Neural progenitor cell (in vitro differentiated cells): ENCODE results near the gene UNC119B. TPM values are rescaled to one million over a fixed set of nuclear protein-coding genes. Genes with fewer than 3 reads are reported as not detected.

Experiments used
- DNase-seq: peaks from one replicate; pipeline ENCODE4 v3.0.0-alpha.2; 2016; ENCODE audit warnings: low spot score
- H2AFZ ChIP-seq: fragments of 200-600 bp; sonication (generic); replicated peaks from 2 replicates; pipeline ENCODE4 v1.6.1; 2016; ENCODE audit warnings: antibody characterized with exemption
- H3F3A ChIP-seq: fragments of 200-600 bp; sonication (generic); 2 replicates; pipeline ENCODE4 v1.6.1; 2016; ENCODE audit warnings: antibody characterized with exemption, low read depth
- H3K27ac ChIP-seq: fragments of 200-600 bp; sonication (generic); 2 replicates; pipeline ENCODE4 v1.5.1; 2016; ENCODE audit warnings: mild to moderate bottlenecking
- H3K27me3 ChIP-seq: fragments of 200-600 bp; sonication (generic); 2 replicates; pipeline ENCODE4 v1.6.1; 2016; ENCODE audit warnings: mild to moderate bottlenecking, moderate library complexity
- H3K36me3 ChIP-seq: fragments of 200-600 bp; sonication (generic); 2 replicates; pipeline ENCODE4 v1.5.1; 2016
- H3K4me1 ChIP-seq: fragments of 200-600 bp; sonication (generic); 2 replicates; pipeline ENCODE4 v1.6.1; 2016; ENCODE audit warnings: mixed run types
- H3K4me2 ChIP-seq: fragments of 200-600 bp; sonication (generic); 2 replicates; pipeline ENCODE4 v1.6.1; 2016
- H3K4me3 ChIP-seq: fragments of 200-600 bp; sonication (generic); 2 replicates; pipeline ENCODE4 v1.5.1; 2016
- H3K79me2 ChIP-seq: fragments of 200-600 bp; sonication (generic); 2 replicates; pipeline ENCODE4 v1.6.1; 2016; ENCODE audit warnings: low read depth
- H3K9ac ChIP-seq: fragments of 200-600 bp; sonication (generic); 2 replicates; pipeline ENCODE4 v1.6.1; 2016
- H3K9me3 ChIP-seq: fragments of 200-600 bp; sonication (generic); 2 replicates; pipeline ENCODE4 v1.5.1; 2016; ENCODE audit warnings: low read depth
- H4K20me1 ChIP-seq: fragments of 200-600 bp; sonication (generic); 2 replicates; pipeline ENCODE4 v1.6.1; 2016; ENCODE audit warnings: low read depth
- H3K27ac Mint-ChIP-seq: 3 replicates; pipeline ENCODE4 v1.8.0; 2021; ENCODE audit warnings: mixed read lengths
- H3K27me3 Mint-ChIP-seq: 2 replicates; pipeline ENCODE4 v1.8.0; 2022; ENCODE audit warnings: low read depth, mild to moderate bottlenecking, inconsistent platforms, moderate library complexity, mixed read lengths; ENCODE audit not compliant: insufficient read depth
- H3K36me3 Mint-ChIP-seq: 3 replicates; pipeline ENCODE4 v1.8.0; 2021; ENCODE audit warnings: mixed read lengths
- H3K4me1 Mint-ChIP-seq: 3 replicates; pipeline ENCODE4 v1.8.0; 2021; ENCODE audit warnings: mixed read lengths
- H3K4me3 Mint-ChIP-seq: 3 replicates; pipeline ENCODE4 v1.8.0; 2021; ENCODE audit warnings: mild to moderate bottlenecking, moderate library complexity, mixed read lengths
- H3K9me3 Mint-ChIP-seq: 3 replicates; pipeline ENCODE4 v1.8.0; 2020; ENCODE audit warnings: mixed read lengths
- CTCF ChIP-seq: fragments of 200-600 bp; sonication (generic); IDR thresholded peaks from 2 replicates; pipeline ENCODE4 v1.5.1; 2017; ENCODE audit warnings: antibody characterized with exemption, mild to moderate bottlenecking
- EZH2 ChIP-seq: fragments of 200-600 bp; sonication (generic); IDR thresholded peaks from 2 replicates; pipeline ENCODE4 v1.6.1; 2017; ENCODE audit warnings: antibody characterized with exemption, mild to moderate bottlenecking, moderate library complexity
- EZH2phosphoT487 ChIP-seq: fragments of 200-600 bp; sonication (generic); IDR thresholded peaks from 2 replicates; pipeline ENCODE4 v1.6.1; 2017; ENCODE audit warnings: antibody characterized with exemption
- total RNA-seq: library from RNA; depleted of rRNA; stranded (reverse); fragments of >200 nt; gene quantifications from 2 replicates; pipeline ENCODE4 v1.2.3, GENCODE V29; 2015; ENCODE audit warnings: low replicate concordance

The UNC119B gene
- total RNA-seq: 58.4 and 58.9 TPM in 2 replicates

DNA sequence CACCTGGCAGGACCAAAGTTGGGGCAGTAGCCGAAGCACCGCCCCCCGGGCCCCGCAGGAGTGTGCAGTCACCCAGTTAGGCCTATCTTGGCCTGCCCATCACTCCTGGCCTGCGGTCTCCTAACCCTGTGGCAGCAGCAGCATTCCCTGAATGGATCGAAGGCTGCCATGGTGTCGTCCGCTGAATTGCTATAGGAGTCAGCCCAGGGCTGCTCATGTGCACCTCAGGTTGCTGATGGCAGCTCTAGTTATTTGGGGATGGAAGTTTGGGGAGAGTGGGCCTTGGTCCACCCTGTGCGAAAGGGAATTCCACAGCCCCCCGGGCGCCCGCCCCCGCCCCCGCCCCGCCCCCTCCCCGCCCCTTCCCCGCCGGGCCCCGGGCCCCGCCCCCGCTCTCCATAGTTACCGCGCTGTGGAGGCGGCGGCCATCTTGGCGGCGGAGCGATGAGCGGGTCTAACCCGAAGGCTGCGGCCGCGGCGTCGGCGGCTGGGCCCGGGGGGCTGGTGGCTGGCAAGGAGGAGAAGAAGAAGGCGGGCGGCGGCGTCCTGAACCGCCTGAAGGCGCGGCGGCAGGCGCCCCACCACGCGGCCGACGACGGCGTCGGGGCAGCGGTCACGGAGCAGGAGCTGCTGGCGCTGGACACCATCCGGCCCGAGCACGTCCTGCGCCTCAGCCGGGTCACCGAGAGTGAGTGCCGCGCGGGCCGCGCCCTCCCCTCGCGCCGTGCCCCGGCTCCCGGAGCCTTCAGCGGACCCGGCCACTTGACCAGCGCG is at the start of gene UNC119B:
Gene UNC119B (plus strand): TSS at position 428 of the 774 bp plus-strand sequence. CDS start 17 bp downstream, at position 445.
- peak; percentile 90 for DNase-seq
- H3K4me1 ChIP-seq: peaks cover 20% of the 10 kb centered on the region
- H3K79me2 ChIP-seq: peaks cover 44% of the 10 kb centered on the region
- no peaks in the 10 kb centered on the region for H3K27me3 Mint-ChIP-seq
- H3K4me1 Mint-ChIP-seq: peaks cover 26% of the 10 kb centered on the region
- H2AFZ ChIP-seq: peak within 1 kb of the TSS; percentile 95
- H3K4me2 ChIP-seq: peak within 1 kb of the TSS; percentile 100
- H3K36me3 Mint-ChIP-seq: peaks cover 10% of the 10 kb centered on the region
- peak within 1 kb of the TSS; percentile 100 for H3K4me3 ChIP-seq
- no peaks in the 10 kb centered on the region for H3K9me3 Mint-ChIP-seq
- no peaks in the 10 kb centered on the region for H3K36me3 ChIP-seq
- H3K9me3 ChIP-seq: no peaks in the 10 kb centered on the region
- peak within 1 kb of the TSS; percentile 51 for H3K27ac ChIP-seq
- peak; percentile 30 for TF ChIP-seq EZH2
- TF ChIP-seq EZH2phosphoT487: no peak
- no peak for TF ChIP-seq CTCF
- peaks cover 14% of the 10 kb centered on the region for H3F3A ChIP-seq
- H3K9ac ChIP-seq: peak within 1 kb of the TSS; percentile 90
- H3K4me3 Mint-ChIP-seq: peak within 1 kb of the TSS; percentile 89
- H3K27ac Mint-ChIP-seq: peak within 1 kb of the TSS; percentile 97
- no peaks in the 10 kb centered on the region for H3K27me3 ChIP-seq
- H4K20me1 ChIP-seq: peaks cover 43% of the 10 kb centered on the region

GRCh38 chr12:120661432-120661831 is 48.8 kb upstream of the UNC119B start:
- Histone ChIP-seq H3K9ac (no peak overlapping the region), H3F3A (no peaks in the 10 kb centered on the region), H3K4me1 (no peaks in the 10 kb centered on the region), H3K79me2 (no peaks in the 10 kb centered on the region), H3K4me2 (no peak overlapping the region), H3K9me3 (no peaks in the 10 kb centered on the region), H3K36me3 (no peaks in the 10 kb centered on the region), H2AFZ (no peak overlapping the region), H3K27me3 (no peaks in the 10 kb centered on the region), H3K27ac (no peak overlapping the region), H3K4me3 (no peak overlapping the region), H4K20me1 (no peaks in the 10 kb centered on the region)
- Mint-ChIP-seq H3K4me3 (no peak overlapping the region), H3K36me3 (no peaks in the 10 kb centered on the region), H3K27ac (no peak overlapping the region), H3K9me3 (no peaks in the 10 kb centered on the region), H3K27me3 (peaks cover 5% of the 10 kb centered on the region), H3K4me1 (peaks cover 1% of the 10 kb centered on the region)
- no peak for TF ChIP-seq EZH2
- TF ChIP-seq EZH2phosphoT487: no peak
- no peak for TF ChIP-seq CTCF
- DNase-seq: no peak

GRCh38 chr12:120662879-120663278 is 47.4 kb upstream of the UNC119B start:
- Histone ChIP-seq H3K4me2 (no peak overlapping the region), H3K9ac (no peak overlapping the region), H3K4me3 (no peak overlapping the region), H3K27ac (no peak overlapping the region), H4K20me1 (no peaks in the 10 kb centered on the region), H2AFZ (no peak overlapping the region), H3K79me2 (no peaks in the 10 kb centered on the region), H3K9me3 (no peaks in the 10 kb centered on the region), H3F3A (peaks cover 2% of the 10 kb centered on the region), H3K4me1 (no peaks in the 10 kb centered on the region), H3K36me3 (no peaks in the 10 kb centered on the region), H3K27me3 (no peaks in the 10 kb centered on the region)
- H3K36me3 Mint-ChIP-seq: no peaks in the 10 kb centered on the region
- no peak overlapping the region for H3K27ac Mint-ChIP-seq
- H3K9me3 Mint-ChIP-seq: no peaks in the 10 kb centered on the region
- H3K4me1 Mint-ChIP-seq: peaks cover 8% of the 10 kb centered on the region
- DNase-seq: no peak
- no peak for TF ChIP-seq CTCF
- no peak for TF ChIP-seq EZH2
- TF ChIP-seq EZH2phosphoT487: no peak
- H3K27me3 Mint-ChIP-seq: peaks cover 4% of the 10 kb centered on the region
- H3K4me3 Mint-ChIP-seq: no peak overlapping the region
